Activated CD4-positive, alpha-beta T cell treated with anti-CD3 and anti-CD28 coated beads, Interleukin-2, amount 50 U/mL, for 1 hour (primary cell): ENCODE data around the gene BANF2.
"Not testable (repeated sequence)": the region's sequence is repeated elsewhere in the genome, so short reads cannot be mapped to it uniquely, and the experiment has no call there.

Experiments used
- DNase-seq: peaks from one replicate; pipeline ENCODE4 v3.0.0-alpha.2; 2020

The BANF2 gene

GRCh38 chr20:17699931-17700351 is at the start of gene BANF2:
Gene BANF2 (plus strand): TSS chr20:17699966. CDS start chr20:17725026, 25,060 bp downstream.
- no peak for DNase-seq

- DNase-seq, result no peak
Observed at GRCh38 chr20:17650301-17651128, 49.3 kb upstream of the BANF2 start.

GRCh38 chr20:17651129-17651759 is 48.5 kb upstream of the BANF2 start:
- no peak for DNase-seq

- no peak for DNase-seq
Observed at GRCh38 chr20:17651760-17652388, 47.9 kb upstream of the BANF2 start.

GRCh38 chr20:17652411-17652810 is 47.4 kb upstream of the BANF2 start:
- DNase-seq, result no peak

GRCh38 chr20:17653835-17654648 is 45.7 kb upstream of the BANF2 start:
- no peak for DNase-seq

- DNase-seq, result peak; percentile 14
Observed at GRCh38 chr20:17654649-17655285, 45.0 kb upstream of the BANF2 start.

- no peak for DNase-seq
Observed at GRCh38 chr20:17655286-17655651, 44.5 kb upstream of the BANF2 start.

- DNase-seq, result no peak
Observed at GRCh38 chr20:17655865-17656479, 43.8 kb upstream of the BANF2 start.

GRCh38 chr20:17657079-17657825 is 42.5 kb upstream of the BANF2 start:
- DNase-seq, result no peak

GRCh38 chr20:17657898-17658647 is 41.7 kb upstream of the BANF2 start:
- no peak for DNase-seq

GRCh38 chr20:17658648-17658993 is 41.1 kb upstream of the BANF2 start:
- no peak for DNase-seq

- DNase-seq, result not testable (repeated sequence)
Observed at GRCh38 chr20:17659344-17659743, 40.4 kb upstream of the BANF2 start.

GRCh38 chr20:17659801-17660200 is 40.0 kb upstream of the BANF2 start:
- DNase-seq, result no peak

- DNase-seq, result no peak
Observed at GRCh38 chr20:17660667-17661066, 39.1 kb upstream of the BANF2 start.

GRCh38 chr20:17661121-17661744 is 38.5 kb upstream of the BANF2 start:
- DNase-seq, result no peak

- no peak for DNase-seq
Observed at GRCh38 chr20:17662333-17663039, 37.3 kb upstream of the BANF2 start.

GRCh38 chr20:17663040-17663399 is 36.7 kb upstream of the BANF2 start:
- no peak for DNase-seq

- DNase-seq, result no peak
Observed at GRCh38 chr20:17663486-17663885, 36.3 kb upstream of the BANF2 start.
